Measurements from ENCODE around the gene MCM3AP.
A peak's percentile ranks its signal among the peaks of the same experiment; 100 is the strongest.

MCM3AP gene

DNA sequence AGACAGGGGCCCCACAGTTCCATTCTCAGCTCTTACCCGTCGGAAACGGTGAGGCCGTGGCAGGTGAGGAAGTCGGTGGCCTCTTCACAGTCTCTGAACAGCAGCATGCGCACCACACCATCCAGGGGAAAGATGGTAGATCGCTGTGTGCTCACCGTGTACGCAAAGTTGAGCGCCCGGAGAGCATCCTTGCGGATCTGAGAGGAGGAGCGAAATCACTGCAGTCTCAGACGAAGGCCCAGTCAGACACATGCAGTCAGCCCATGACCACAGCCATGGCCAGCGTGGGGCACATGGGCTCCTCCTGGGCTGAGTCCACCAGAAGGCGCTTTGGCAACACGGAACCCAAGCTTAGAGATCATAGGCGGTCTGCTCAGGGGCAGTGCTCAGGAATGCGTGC, 18.5 kb downstream of the MCM3AP start:
- no peaks in the 10 kb centered on the region for H3K27me3 ChIP-seq (ENCODE audit: control insufficient read depth, insufficient read depth, low read length)
- H3K9me3 ChIP-seq (ENCODE audit: control insufficient read depth, insufficient read depth, low read depth, low read length), result no peaks in the 10 kb centered on the region
- no peaks in the 10 kb centered on the region for H3K4me1 ChIP-seq (ENCODE audit: control insufficient read depth, insufficient read depth, low read length)
- peaks cover 90% of the 10 kb centered on the region for H3K36me3 ChIP-seq (ENCODE audit: control insufficient read depth, insufficient read depth, low read length)
- H3K4me3 ChIP-seq (ENCODE audit: low read depth, low read length), result no peak overlapping the region
- H3K9ac ChIP-seq (ENCODE audit: low read length), result no peak overlapping the region
- no peak overlapping the region for H3K27ac ChIP-seq (ENCODE audit: low read depth, low read length)

DNA sequence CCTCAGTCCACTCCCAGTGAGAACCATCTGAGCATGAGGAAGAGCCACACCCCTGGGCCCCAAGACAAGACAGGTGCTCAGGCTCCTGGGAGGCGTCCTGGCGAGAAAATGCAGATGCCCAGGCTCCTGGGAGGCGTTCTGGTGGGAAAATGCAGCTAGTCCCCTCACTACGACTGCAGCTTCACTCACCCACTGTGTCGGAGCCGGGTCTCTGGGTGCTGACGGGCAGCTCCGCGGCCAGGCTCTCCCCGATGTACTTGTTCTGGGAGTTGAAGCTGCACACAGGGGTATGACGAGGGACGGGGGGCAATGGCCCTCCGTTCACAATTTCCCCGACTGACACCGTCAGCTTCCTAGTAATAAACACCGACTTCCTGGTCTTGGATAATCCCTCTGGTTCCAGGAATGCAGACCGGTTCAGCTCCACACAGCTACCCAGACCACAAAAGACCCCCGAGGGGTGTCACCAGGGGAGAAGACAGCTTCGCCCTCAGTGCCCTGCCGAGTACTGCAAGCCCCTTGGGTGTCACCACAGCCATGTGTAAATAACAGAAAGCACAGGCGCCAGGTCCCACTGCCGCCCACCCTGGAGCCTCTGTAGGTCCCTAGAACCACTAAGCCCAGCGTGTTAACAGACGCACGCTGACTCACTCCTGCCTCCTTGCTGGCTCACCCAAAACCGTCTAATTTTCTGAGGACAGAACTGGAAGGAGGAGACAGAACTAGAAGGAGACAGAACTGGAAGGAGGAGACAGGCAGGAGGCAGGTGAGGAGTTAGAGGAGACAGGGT, 19.5 kb downstream of the MCM3AP start:
- Histone ChIP-seq H3K27ac (ENCODE audit: low read depth, low read length) (0 out of 2 replicates have a peak overlapping the region, but pooled peaks have one; percentile 6), H3K27me3 (ENCODE audit: control insufficient read depth, insufficient read depth, low read length) (no peaks in the 10 kb centered on the region), H3K4me1 (ENCODE audit: control insufficient read depth, insufficient read depth, low read length) (no peaks in the 10 kb centered on the region), H3K4me3 (ENCODE audit: low read depth, low read length) (no peak overlapping the region), H3K36me3 (ENCODE audit: control insufficient read depth, insufficient read depth, low read length) (peaks cover 90% of the 10 kb centered on the region), H3K9ac (ENCODE audit: low read length) (no peak overlapping the region), H3K9me3 (ENCODE audit: control insufficient read depth, insufficient read depth, low read depth, low read length) (no peaks in the 10 kb centered on the region)

DNA sequence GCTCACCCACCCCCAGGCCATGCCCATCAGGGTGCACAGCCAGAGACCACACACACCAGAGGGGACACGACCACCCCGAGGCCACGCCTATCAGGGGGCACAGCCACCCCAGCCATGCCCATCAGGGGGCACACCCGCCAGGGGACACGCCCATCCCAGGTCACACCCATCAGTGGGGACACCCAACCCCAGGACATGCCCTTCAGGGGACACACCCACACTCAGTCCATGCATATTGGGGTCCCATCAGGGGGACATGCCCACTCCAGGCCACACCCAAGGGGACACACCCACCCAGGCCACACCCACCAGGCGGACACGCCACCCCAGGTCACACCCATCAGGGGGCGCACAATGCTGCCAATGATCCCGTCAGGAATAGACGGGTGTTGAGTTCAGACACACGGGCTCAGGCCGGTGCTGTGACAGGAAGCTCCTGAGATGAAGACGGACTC, 20.7 kb downstream of the MCM3AP start:
- no peak overlapping the region for H3K4me3 ChIP-seq (ENCODE audit: low read depth, low read length)

DNA sequence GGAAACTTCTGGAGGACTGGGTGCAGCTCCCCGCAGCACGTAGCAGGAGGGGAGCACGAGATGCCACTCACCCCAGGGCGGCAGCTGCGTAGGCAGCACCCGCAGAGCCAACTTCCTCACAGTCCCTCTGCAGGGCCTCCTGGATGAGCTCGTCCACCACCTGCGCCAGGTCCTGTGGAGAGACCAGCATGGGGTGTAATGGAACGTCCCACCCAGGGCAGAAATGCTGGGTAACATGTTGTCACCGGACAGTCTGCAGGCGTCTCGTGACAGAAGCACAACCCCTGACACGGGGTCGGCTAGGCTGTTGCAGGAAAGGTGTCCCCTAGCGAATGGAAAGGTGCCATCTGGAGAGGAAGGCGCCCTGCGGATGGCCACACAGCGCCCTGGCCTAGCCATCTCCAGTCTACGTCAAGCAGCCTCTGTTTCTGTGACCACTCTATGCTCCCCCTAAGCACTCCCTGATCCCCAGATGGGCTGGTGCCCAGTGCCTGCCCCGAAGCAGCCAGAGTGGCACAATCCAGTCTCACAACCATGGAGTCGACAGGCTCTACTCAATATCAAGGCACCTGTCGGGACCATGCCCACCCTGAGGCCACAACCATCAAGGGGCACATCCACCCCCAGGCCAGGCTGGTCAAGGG, 21.2 kb downstream of the MCM3AP start:
- Histone ChIP-seq H3K27me3 (ENCODE audit: control insufficient read depth, insufficient read depth, low read length) (no peaks in the 10 kb centered on the region), H3K27ac (ENCODE audit: low read depth, low read length) (no peak overlapping the region), H3K36me3 (ENCODE audit: control insufficient read depth, insufficient read depth, low read length) (peaks cover 87% of the 10 kb centered on the region), H3K4me1 (ENCODE audit: control insufficient read depth, insufficient read depth, low read length) (no peaks in the 10 kb centered on the region), H3K4me3 (ENCODE audit: low read depth, low read length) (no peak overlapping the region), H3K9me3 (ENCODE audit: control insufficient read depth, insufficient read depth, low read depth, low read length) (no peaks in the 10 kb centered on the region), H3K9ac (ENCODE audit: low read length) (no peak overlapping the region)

More for the DNA sequence above, 20.7 kb downstream of the MCM3AP start:
- Histone ChIP-seq H3K36me3 (ENCODE audit: control insufficient read depth, insufficient read depth, low read length) (peaks cover 90% of the 10 kb centered on the region), H3K27me3 (ENCODE audit: control insufficient read depth, insufficient read depth, low read length) (no peaks in the 10 kb centered on the region), H3K9me3 (ENCODE audit: control insufficient read depth, insufficient read depth, low read depth, low read length) (no peaks in the 10 kb centered on the region), H3K9ac (ENCODE audit: low read length) (no peak overlapping the region), H3K27ac (ENCODE audit: low read depth, low read length) (no peak overlapping the region), H3K4me1 (ENCODE audit: control insufficient read depth, insufficient read depth, low read length) (no peaks in the 10 kb centered on the region)

DNA sequence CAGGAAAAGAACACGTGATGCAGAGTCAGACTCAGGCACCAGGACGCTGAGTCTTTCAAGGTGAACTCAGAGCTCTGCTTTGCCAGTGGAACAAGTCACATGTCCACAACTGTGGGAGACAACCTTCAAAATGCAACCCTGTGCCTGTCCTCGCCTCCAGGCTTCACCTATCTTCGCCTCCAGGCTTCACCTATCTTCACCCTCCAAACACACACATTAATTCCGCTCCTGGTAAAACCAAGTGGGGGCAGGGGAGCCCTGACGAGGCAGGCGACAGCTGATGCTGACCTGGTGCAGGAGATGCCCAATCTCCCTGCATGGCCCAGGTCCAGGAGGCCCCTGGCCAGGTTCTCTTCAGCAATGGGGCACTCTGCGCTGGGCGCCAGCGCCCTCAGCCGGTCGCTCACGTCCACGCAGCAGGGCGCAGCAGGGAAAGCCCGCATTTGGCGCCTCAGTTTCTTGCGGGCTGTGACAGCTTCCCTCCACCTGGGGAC, 28.9 kb downstream of the MCM3AP start:
- Histone ChIP-seq H3K27me3 (ENCODE audit: control insufficient read depth, insufficient read depth, low read length) (no peaks in the 10 kb centered on the region), H3K36me3 (ENCODE audit: control insufficient read depth, insufficient read depth, low read length) (peaks cover 91% of the 10 kb centered on the region), H3K27ac (ENCODE audit: low read depth, low read length) (no peak overlapping the region), H3K4me3 (ENCODE audit: low read depth, low read length) (no peak overlapping the region), H3K9ac (ENCODE audit: low read length) (no peak overlapping the region), H3K9me3 (ENCODE audit: control insufficient read depth, insufficient read depth, low read depth, low read length) (no peaks in the 10 kb centered on the region), H3K4me1 (ENCODE audit: control insufficient read depth, insufficient read depth, low read length) (no peaks in the 10 kb centered on the region)

DNA sequence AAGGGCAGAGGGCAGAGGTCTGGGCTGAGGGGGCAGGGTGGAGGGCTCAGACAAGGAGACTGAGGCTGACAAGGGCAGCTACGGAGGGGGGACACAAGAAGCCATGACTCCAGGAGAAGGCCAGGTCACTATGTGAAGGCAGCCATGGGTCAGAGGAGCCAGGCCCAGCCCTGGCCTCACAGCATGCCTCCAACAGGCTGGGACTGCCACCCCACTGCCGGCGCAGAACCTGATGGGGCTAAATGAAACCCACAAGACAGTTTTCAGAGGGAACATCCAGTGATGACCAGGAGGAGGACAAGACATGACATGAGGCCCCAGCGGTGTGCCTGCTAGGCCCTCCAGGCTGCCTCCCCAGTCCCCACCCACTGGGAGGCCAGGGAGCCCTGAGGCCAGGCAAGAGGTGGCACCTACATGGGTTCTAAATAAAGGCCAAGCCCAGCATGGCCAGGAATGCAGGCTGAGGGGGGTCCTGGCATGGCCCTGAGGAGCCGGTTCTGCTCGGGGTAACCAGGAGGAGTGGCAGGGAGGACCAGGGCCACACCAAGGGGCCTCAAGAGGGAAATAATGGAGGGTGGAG, 29.6 kb downstream of the MCM3AP start:
- Histone ChIP-seq H3K9ac (ENCODE audit: low read length) (no peak overlapping the region), H3K27me3 (ENCODE audit: control insufficient read depth, insufficient read depth, low read length) (no peaks in the 10 kb centered on the region), H3K4me1 (ENCODE audit: control insufficient read depth, insufficient read depth, low read length) (no peaks in the 10 kb centered on the region), H3K27ac (ENCODE audit: low read depth, low read length) (no peak overlapping the region), H3K9me3 (ENCODE audit: control insufficient read depth, insufficient read depth, low read depth, low read length) (no peaks in the 10 kb centered on the region), H3K4me3 (ENCODE audit: low read depth, low read length) (no peak overlapping the region), H3K36me3 (ENCODE audit: control insufficient read depth, insufficient read depth, low read length) (peaks cover 91% of the 10 kb centered on the region)

DNA sequence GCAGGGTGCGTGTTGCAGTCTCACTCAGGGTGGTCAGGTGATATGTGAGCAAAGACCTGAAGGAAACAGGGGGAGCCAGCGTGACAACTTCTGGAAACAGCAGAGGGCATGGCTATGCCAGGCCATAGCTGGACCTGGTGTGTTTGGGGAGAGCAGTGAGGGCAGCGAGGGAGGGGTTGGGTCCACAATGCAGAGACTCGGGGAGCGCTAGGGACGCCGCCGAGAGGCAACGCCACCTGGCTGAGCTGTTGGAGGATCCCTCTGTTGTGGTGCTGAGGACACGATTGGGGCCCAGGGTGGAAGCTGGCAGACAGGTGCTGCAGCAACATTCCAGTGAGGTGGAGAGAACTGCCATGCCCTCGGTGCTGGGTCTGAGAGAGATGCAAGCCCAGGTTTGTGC, 30.2 kb downstream of the MCM3AP start:
- H3K27me3 ChIP-seq (ENCODE audit: control insufficient read depth, insufficient read depth, low read length), result no peaks in the 10 kb centered on the region
- no peak overlapping the region for H3K27ac ChIP-seq (ENCODE audit: low read depth, low read length)
- no peak overlapping the region for H3K4me3 ChIP-seq (ENCODE audit: low read depth, low read length)
- no peaks in the 10 kb centered on the region for H3K4me1 ChIP-seq (ENCODE audit: control insufficient read depth, insufficient read depth, low read length)
- H3K36me3 ChIP-seq (ENCODE audit: control insufficient read depth, insufficient read depth, low read length), result peaks cover 91% of the 10 kb centered on the region
- H3K9ac ChIP-seq (ENCODE audit: low read length), result no peak overlapping the region
- no peaks in the 10 kb centered on the region for H3K9me3 ChIP-seq (ENCODE audit: control insufficient read depth, insufficient read depth, low read depth, low read length)

DNA sequence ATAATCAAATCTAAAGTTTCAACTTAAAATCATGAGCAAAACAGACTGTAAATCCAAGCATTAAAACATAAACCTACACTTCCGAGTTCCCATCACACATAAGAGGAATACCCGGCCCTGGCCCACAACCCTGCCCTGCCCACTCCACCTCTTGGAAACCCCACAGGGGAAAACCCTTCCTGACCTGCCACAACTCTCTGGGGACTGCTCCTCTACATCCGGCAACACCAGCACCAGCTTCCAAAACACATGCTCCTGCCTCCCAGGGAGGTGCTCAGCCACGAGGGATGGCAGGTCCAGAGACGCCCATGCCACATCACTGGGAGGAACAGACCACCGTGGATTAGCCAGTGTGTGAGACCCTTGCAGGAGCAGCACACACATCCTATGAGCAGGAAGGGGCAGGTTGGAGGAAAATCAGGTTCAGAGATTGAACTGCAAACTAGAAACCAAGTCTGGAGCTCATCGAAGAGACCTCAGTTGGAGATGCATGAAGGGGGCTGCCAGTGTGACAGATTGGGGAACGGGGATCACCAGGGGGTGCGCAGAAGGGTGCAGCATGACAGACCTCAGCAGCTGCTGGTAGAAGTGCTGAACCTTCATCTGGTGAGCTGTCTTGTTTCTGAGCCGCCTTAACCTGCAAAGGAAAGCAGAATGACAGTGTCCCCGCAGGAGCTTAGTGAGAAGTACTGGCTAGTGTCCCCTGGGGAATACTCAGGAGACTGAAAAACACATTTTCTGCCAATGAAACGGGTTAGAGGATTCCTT, 31.0 kb downstream of the MCM3AP start:
- H3K4me1 ChIP-seq (ENCODE audit: control insufficient read depth, insufficient read depth, low read length), result no peaks in the 10 kb centered on the region
- no peaks in the 10 kb centered on the region for H3K9me3 ChIP-seq (ENCODE audit: control insufficient read depth, insufficient read depth, low read depth, low read length)
- H3K27ac ChIP-seq (ENCODE audit: low read depth, low read length), result no peak overlapping the region
- no peaks in the 10 kb centered on the region for H3K27me3 ChIP-seq (ENCODE audit: control insufficient read depth, insufficient read depth, low read length)
- H3K36me3 ChIP-seq (ENCODE audit: control insufficient read depth, insufficient read depth, low read length), result peaks cover 93% of the 10 kb centered on the region
- H3K4me3 ChIP-seq (ENCODE audit: low read depth, low read length), result no peak overlapping the region
- H3K9ac ChIP-seq (ENCODE audit: low read length), result no peak overlapping the region

DNA sequence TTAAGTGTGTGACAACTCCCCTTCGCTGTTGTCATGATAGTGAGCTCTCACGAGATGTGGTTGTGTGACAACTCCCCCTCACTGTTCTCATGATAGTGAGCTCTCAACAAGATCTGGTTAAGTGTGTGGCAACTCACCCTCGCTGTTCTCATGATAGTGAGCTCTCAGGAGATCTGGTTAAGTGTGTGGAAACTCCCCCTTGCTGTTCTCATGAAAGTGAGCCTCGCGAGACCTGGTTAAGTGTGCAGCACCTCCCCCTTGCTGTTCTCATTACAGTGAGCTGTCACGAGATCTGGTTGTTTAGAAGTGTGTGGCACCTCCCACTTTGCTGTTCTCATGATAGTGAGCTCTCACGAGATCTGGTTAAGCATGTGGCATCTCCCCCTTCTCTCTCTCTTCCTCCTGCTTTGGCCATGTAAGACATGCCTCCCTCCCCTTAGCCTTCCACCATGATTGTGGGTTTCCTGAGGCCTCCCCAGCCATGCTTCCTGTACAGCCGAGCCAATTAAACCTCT, 31.7 kb downstream of the MCM3AP start:
- Histone ChIP-seq H3K9me3 (ENCODE audit: control insufficient read depth, insufficient read depth, low read depth, low read length) (no peaks in the 10 kb centered on the region), H3K4me1 (ENCODE audit: control insufficient read depth, insufficient read depth, low read length) (no peaks in the 10 kb centered on the region), H3K27me3 (ENCODE audit: control insufficient read depth, insufficient read depth, low read length) (no peaks in the 10 kb centered on the region), H3K27ac (ENCODE audit: low read depth, low read length) (no peak overlapping the region), H3K4me3 (ENCODE audit: low read depth, low read length) (no peak overlapping the region), H3K9ac (ENCODE audit: low read length) (no peak overlapping the region), H3K36me3 (ENCODE audit: control insufficient read depth, insufficient read depth, low read length) (peaks cover 94% of the 10 kb centered on the region)

DNA sequence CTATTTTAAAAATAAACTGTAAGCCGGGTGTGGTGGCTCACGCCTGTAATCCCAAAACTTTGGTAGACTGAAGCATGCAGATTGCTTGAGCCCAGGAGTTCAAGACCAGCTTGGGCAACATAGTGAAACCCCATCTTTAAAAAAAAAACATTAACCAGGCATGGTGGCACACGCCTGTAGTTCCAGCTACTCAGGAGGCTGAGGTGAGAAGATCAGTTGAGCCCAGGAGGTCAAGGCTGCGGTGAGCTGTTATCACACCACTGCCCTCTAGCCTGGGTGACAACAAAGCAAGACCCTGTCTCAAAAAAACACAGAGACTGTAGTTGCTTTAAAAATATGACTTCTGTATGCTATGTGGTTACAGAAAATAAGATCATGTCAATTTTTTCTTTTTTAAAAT, 32.6 kb downstream of the MCM3AP start:
- H3K27ac ChIP-seq (ENCODE audit: low read depth, low read length), result no peak overlapping the region
- H3K27me3 ChIP-seq (ENCODE audit: control insufficient read depth, insufficient read depth, low read length), result no peaks in the 10 kb centered on the region
- no peak overlapping the region for H3K4me3 ChIP-seq (ENCODE audit: low read depth, low read length)
- H3K4me1 ChIP-seq (ENCODE audit: control insufficient read depth, insufficient read depth, low read length), result no peaks in the 10 kb centered on the region
- no peaks in the 10 kb centered on the region for H3K9me3 ChIP-seq (ENCODE audit: control insufficient read depth, insufficient read depth, low read depth, low read length)
- H3K36me3 ChIP-seq (ENCODE audit: control insufficient read depth, insufficient read depth, low read length), result peaks cover 93% of the 10 kb centered on the region
- no peak overlapping the region for H3K9ac ChIP-seq (ENCODE audit: low read length)
